NCI-H226 (cell line): Measurements from ENCODE around the gene PGAP2.
"Not testable (repeated sequence)": the region's sequence is repeated elsewhere in the genome, so short reads cannot be mapped to it uniquely, and the experiment has no call there.

ENCODE experiments used
- DNase-seq: peaks from one replicate; pipeline ENCODE4 v3.0.0-alpha.2; 2015

PGAP2 gene

DNA sequence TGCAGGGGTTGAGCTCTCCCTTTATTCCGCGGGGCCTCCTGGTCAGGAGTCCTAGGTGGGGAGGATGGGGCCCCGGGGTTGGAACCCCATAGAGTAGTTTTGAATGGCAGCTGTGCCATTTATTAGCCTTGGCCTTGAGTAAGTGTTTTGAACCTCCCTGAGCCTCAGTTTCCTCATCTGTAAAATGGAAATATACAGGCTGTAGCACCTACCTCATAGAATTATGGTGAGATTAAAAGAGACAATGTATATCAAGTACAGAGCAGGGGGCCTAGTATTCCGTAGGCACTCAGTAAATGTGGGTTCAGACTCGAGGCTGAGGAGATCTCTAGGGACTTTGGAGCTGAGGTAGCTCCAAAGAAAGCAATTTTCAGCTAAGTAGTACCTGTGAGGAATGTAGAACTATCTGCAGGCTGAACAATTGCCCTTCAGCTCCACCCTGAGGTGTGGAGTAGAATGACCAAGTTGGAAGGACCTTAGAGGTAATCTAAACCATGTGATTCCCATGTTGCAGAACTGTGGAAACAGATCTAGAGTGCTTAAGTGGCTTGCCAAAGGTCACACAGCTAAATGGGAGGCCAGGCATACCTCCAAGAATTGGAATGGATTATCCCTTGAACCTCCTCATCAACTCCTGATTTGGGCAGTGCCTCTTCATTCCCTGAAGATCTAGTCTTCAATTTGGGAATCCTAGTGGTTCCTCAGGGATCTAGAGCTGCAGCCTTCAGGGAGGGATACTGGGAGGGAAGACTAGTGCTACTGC, 682 bp downstream of the PGAP2 start:
- DNase-seq: peak; percentile 70

DNA sequence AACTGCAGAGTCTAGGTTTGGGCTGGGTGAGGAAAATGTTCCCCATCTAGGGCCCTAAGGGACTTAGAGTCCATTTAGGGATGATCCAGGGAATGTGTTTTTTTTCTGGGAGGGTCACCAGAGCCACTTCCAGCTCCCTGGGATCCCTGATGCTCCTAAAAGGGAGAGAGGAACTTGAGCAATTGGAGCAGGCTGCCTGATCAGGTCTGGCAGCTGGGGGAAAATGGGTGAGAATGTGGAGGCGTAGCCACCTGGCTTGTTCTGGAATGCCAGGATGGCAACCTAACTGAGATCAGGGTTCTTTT, 1.2 kb downstream of the PGAP2 start:
- DNase-seq: no peak

DNA sequence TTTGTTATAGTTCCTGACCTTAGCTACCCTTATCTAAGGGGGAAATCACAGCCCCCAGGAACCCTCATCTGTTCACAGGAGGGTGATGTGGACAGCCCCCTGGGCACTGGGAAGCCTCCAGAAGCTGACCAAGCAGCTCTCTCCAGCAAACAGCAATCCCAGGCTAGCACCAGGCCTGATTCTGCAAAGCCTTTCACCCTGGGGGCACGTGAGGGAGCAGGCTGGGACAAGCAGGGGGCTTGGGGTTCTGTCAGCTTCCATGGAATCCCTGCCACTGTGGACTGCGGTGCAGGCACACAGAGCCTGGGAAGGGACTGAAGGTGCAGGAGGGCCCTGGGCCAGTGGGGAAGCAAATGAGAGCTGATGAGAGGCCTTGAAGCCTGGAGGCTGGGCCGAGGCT, 2.1 kb downstream of the PGAP2 start:
- DNase-seq: no peak

- no peak for DNase-seq
These were observed 2.6 kb downstream of the PGAP2 start for GRCh38 chr11:3810951-3811350.

GRCh38 chr11:3814832-3815231, 6.5 kb downstream of the PGAP2 start:
- DNase-seq: not testable (repeated sequence)

GRCh38 chr11:3815845-3816244, 7.5 kb downstream of the PGAP2 start:
- DNase-seq: no peak

DNA sequence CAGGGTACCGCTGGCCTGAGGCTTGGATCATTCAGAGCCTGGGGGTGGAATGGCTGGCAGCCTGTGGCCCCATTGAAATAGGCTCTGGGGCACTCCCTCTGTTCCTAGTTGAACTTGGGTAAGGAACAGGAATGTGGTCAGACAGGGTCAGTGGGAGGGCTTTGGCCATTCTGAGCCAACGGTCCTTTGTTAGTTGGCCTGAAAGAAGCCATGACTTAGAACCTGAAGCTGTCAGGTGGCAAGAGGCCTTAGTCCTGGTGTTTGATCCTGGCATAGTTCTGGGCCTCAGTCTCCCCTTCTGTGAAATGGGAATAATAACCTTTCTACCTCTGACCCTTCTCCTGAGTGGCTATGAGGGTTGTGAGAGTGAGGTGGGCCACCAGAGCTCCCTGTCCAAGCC, 8.3 kb downstream of the PGAP2 start:
- no peak for DNase-seq

- no peak for DNase-seq
These were observed 8.9 kb downstream of the PGAP2 start for GRCh38 chr11:3817181-3817800.

DNA sequence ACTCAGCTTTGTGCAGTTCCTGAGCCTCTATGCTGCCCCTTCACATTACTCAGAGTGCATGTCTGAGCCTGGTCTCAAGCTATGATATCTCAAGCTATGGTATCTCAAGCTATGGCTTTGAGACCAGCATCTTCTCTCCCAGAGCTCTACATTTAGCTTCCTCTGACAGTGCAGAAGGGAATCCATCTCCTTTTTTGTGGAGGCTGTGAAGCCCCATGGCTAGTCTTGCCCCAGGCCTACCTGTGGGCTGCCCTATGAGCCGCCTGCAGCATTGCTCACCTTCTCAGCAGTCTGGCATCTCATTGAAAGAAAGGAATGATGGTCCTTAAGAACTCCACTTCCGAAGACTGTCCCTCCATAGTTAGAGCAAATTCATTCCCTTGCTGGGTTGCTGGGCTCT, 12.6 kb downstream of the PGAP2 start:
- DNase-seq: no peak

DNA sequence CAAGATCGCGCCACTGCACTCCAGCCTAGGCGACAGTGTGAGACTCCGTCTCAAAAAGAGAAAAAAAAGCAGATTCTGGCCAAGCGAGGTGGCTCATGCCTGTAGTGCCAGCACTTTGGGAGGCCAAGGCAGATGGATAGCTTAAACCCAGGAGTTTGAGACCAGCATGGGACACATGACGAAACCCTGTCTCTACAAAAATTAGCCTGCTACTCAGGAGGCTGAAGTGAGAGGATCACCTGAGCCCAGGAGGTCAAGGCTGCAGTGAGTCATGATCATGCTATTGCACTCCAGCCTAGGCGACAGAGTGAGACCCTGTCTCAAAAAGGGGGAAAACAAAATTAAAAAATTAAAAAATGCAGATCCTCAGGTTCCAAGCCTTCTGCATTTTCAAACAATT, 14.0 kb downstream of the PGAP2 start:
- DNase-seq: no peak

GRCh38 chr11:3823303-3823702, 14.9 kb downstream of the PGAP2 start:
- peak; percentile 57 for DNase-seq

GRCh38 chr11:3823762-3824506, 15.6 kb downstream of the PGAP2 start:
- no peak for DNase-seq

GRCh38 chr11:3824714-3825472, 16.5 kb downstream of the PGAP2 start:
- DNase-seq: no peak

DNA sequence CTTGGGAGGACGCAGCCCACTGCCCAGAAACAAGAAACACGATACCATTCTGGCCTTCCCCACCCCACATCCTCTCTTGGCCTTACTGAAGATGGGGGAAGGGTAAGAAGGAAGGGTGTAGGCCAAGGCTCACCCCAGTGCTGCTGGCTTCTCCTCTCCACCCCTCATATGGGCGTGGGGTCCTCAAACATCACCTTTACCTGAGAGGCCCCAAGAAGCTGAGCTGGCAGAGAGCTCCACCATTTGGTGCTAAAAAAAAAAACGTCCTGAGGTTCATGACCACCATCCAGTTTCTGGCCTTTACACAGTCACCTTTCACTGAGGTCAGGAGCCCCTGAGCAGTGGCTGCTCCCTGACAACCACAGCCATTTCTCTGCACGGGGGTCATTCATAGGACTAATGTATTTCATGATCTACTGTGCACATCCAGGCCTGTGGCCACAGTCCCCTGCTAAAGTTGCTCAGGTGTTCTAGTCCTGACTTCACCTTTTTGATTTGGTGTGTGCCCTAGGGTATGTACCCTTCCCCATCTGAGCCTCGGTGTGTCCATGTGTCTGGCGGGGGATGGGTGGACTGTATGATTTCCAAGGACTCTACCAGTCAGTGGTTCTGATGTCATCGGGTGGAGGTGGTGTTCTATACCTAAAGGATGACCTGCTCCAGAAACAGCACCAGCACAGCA, 17.3 kb downstream of the PGAP2 start:
- no peak for DNase-seq

DNA sequence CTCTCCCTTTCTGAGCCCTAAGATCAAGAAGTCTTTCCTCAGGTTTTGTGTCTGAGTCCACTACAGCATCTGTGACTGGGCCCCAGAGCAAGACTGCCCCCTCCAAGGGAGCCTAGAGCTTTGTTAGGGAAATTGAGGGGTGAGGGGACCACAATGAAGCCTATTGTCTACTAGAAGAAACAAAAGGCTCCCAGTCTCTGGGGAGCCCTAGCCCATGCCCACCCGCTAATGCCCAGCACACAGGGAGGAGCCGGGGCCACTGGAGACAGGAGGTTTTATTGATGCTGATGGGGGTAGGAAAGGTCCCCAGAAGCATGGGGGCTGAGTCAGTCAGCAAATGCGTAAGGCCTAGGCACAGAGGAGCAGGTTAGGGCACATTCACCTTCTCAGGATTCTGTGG, 18.4 kb downstream of the PGAP2 start:
- DNase-seq: no peak

- no peak for DNase-seq
These were observed 19.2 kb downstream of the PGAP2 start for GRCh38 chr11:3827434-3828186.

GRCh38 chr11:3830088-3830487, 21.7 kb downstream of the PGAP2 start:
- DNase-seq: no peak

GRCh38 chr11:3830730-3831129, 22.4 kb downstream of the PGAP2 start:
- no peak for DNase-seq

- no peak for DNase-seq
These were observed 23.2 kb downstream of the PGAP2 start for GRCh38 chr11:3831378-3832239.

- no peak for DNase-seq
These were observed 24.5 kb downstream of the PGAP2 start for GRCh38 chr11:3832816-3833215.

- no peak for DNase-seq
These were observed 25.1 kb downstream of the PGAP2 start for GRCh38 chr11:3833449-3833848.
